HEK293 (cell line): ENCODE results near the gene CEP89.

Source experiments
- CTCF ChIA-PET: fragments of 350-600 bp; formaldehyde crosslinking; extraction: SDS; loops from one replicate; lab custom pipeline; 2021; ENCODE audit warnings: antibody characterized with exemption; lab: Yijun Ruan, JAX
- POLR2A ChIA-PET: fragments of 300-600 bp; formaldehyde crosslinking; extraction: SDS; loops from one replicate; lab custom pipeline; 2020; ENCODE audit warnings: antibody characterized with exemption, inconsistent platforms; lab: Yijun Ruan, JAX
- H3K27ac ChIP-seq: fragments of 200-500 bp; sonication (Bioruptor generic); 2 replicates; pipeline ENCODE4 v1.5.1; 2014; ENCODE audit warnings: low read depth, low read length, control low read depth, inconsistent platforms; ENCODE audit errors: extremely low read depth
- H3K36me3 ChIP-seq, 2 experiments: fragments of 200-500 bp in 1 of 2; sonication (Bioruptor generic) in 1 of 2; 1 replicate in 1 of 2; 2 replicates in 1 of 2; pipeline ENCODE4 v1.5.1; 2014 to 2017; ENCODE audit warnings: inconsistent platforms in 2 of 2, low read length in 2 of 2; ENCODE audit not compliant: control insufficient read depth in 2 of 2, insufficient read depth in 1 of 2
- H3K4me1 ChIP-seq: fragments of 200-500 bp; sonication (Bioruptor generic); 2 replicates; pipeline ENCODE4 v1.5.1; 2014; ENCODE audit warnings: mild to moderate bottlenecking, low read length, inconsistent platforms; ENCODE audit not compliant: control insufficient read depth, insufficient read depth
- H3K4me3 ChIP-seq: 2 replicates; pipeline ENCODE4 v1.5.1; 2011; ENCODE audit warnings: low read depth, mild to moderate bottlenecking, control low read depth, low read length, moderate library complexity
- H3K9me3 ChIP-seq: fragments of 200-500 bp; sonication (Bioruptor generic); 2 replicates; pipeline ENCODE4 v1.5.1; 2014; ENCODE audit warnings: low read depth, low read length, inconsistent platforms; ENCODE audit not compliant: control insufficient read depth, insufficient read depth
- KLF17 ChIP-seq: fragments of 450-650 bp; formaldehyde crosslinking; IDR thresholded peaks from 2 replicates; pipeline ENCODE4 v1.5.1; 2016; ENCODE audit warnings: missing biosample characterization, missing genetic modification characterization
- OVOL3 ChIP-seq: fragments of 450-650 bp; formaldehyde crosslinking; IDR thresholded peaks from 2 replicates; pipeline ENCODE4 v1.5.1; 2016; ENCODE audit warnings: missing biosample characterization, missing genetic modification characterization
- PBX3 ChIP-seq: sonication (generic); formaldehyde crosslinking; IDR thresholded peaks from 2 replicates; pipeline ENCODE4 v1.8.1; 2022; ENCODE audit warnings: mild to moderate bottlenecking, moderate library complexity, missing genetic modification reagents
- SALL2 ChIP-seq: fragments of 450-650 bp; formaldehyde crosslinking; IDR thresholded peaks from 2 replicates; pipeline ENCODE4 v1.5.0; 2017; ENCODE audit warnings: missing biosample characterization, mild to moderate bottlenecking, missing genetic modification characterization, borderline replicate concordance
- SCRT1 ChIP-seq: fragments of 450-650 bp; formaldehyde crosslinking; IDR thresholded peaks from 2 replicates; pipeline ENCODE4 v1.5.1; 2016; ENCODE audit warnings: missing biosample characterization, missing genetic modification characterization, borderline replicate concordance
- TRIM28 ChIP-seq: IDR thresholded peaks from 2 replicates; pipeline ENCODE4 v1.6.1; 2011; ENCODE audit warnings: low read length, control low read depth, borderline replicate concordance
- ZBTB10 ChIP-seq: fragments of 450-650 bp; formaldehyde crosslinking; IDR thresholded peaks from 2 replicates; pipeline ENCODE4 v1.5.1; 2016; ENCODE audit warnings: missing biosample characterization, missing genetic modification characterization
- ZBTB17 ChIP-seq: fragments of 450-650 bp; formaldehyde crosslinking; IDR thresholded peaks from 2 replicates; pipeline ENCODE4 v1.5.1; 2016; ENCODE audit warnings: missing biosample characterization, missing genetic modification characterization
- ZBTB8A ChIP-seq: fragments of 450-650 bp; formaldehyde crosslinking; IDR thresholded peaks from 2 replicates; pipeline ENCODE4 v1.5.1; 2016; ENCODE audit warnings: missing biosample characterization, missing genetic modification characterization
- ZFP69B ChIP-seq: fragments of 450-650 bp; formaldehyde crosslinking; IDR thresholded peaks from 2 replicates; pipeline ENCODE4 v1.5.1; 2016; ENCODE audit warnings: missing biosample characterization, missing genetic modification characterization
- ZNF239 ChIP-seq: fragments of 450-650 bp; formaldehyde crosslinking; IDR thresholded peaks from 2 replicates; pipeline ENCODE4 v1.5.1; 2016; ENCODE audit warnings: missing biosample characterization, missing genetic modification characterization
- ZNF274 ChIP-seq, 2 experiments: fragments of 200-500 bp in 1 of 2; fragments of 450-650 bp in 1 of 2; sonication (Bioruptor generic) in 1 of 2; formaldehyde crosslinking in 1 of 2; IDR thresholded peaks; 2 replicates each; pipeline versions ENCODE4 v1.5.1 to v1.6.1; 2014 to 2016; ENCODE audit warnings: borderline replicate concordance in 1 of 2, inconsistent platforms in 1 of 2, low read length in 1 of 2, missing biosample characterization in 1 of 2, missing genetic modification characterization in 1 of 2
- ZNF362 ChIP-seq: fragments of 450-650 bp; formaldehyde crosslinking; IDR thresholded peaks from 2 replicates; pipeline ENCODE4 v1.5.1; 2016; ENCODE audit warnings: missing biosample characterization, missing genetic modification characterization
- ZNF449 ChIP-seq: fragments of 450-650 bp; formaldehyde crosslinking; IDR thresholded peaks from 2 replicates; pipeline ENCODE4 v1.5.1; 2017; ENCODE audit warnings: missing biosample characterization, mild to moderate bottlenecking, missing genetic modification characterization, moderate library complexity
- ZNF561 ChIP-seq: fragments of 450-650 bp; IDR thresholded peaks from 2 replicates; pipeline ENCODE4 v1.5.1; 2018; ENCODE audit warnings: missing biosample characterization, missing genetic modification characterization, borderline replicate concordance
- ZNF600 ChIP-seq: fragments of 450-650 bp; formaldehyde crosslinking; IDR thresholded peaks from 2 replicates; pipeline ENCODE4 v1.5.1; 2016; ENCODE audit warnings: missing biosample characterization, missing genetic modification characterization
- ZNF76 ChIP-seq: fragments of 450-650 bp; formaldehyde crosslinking; IDR thresholded peaks from 2 replicates; pipeline ENCODE4; 2016; ENCODE audit warnings: low read depth, missing biosample characterization, missing genetic modification characterization, borderline replicate concordance
- ZNF785 ChIP-seq: fragments of 450-650 bp; formaldehyde crosslinking; IDR thresholded peaks from 2 replicates; pipeline ENCODE4 v1.5.1; 2016; ENCODE audit warnings: missing biosample characterization, missing genetic modification characterization
- ZNF830 ChIP-seq: fragments of 450-650 bp; IDR thresholded peaks from 2 replicates; pipeline ENCODE4 v1.5.0; 2018; ENCODE audit warnings: missing biosample characterization, missing genetic modification characterization, low read depth, mild to moderate bottlenecking, moderate library complexity

Gene CEP89

GRCh38 chr19:32902448-32902847 lies 69.3 kb downstream of the CEP89 start:
- POLR2A ChIA-PET, result no interaction called here
- TF ChIP-seq ZNF76 (tag by site-specific recombination), result no peak
- TF ChIP-seq ZBTB17 (tag by site-specific recombination), result no peak
- TF ChIP-seq ZNF785, result no peak
- TF ChIP-seq ZNF239 (tag by site-specific recombination), result no peak
- TF ChIP-seq ZNF274 (IDR thresholded peaks at IDR 0.05; ENCODE audit: low read length), result no peak
- no peak for TF ChIP-seq ZNF274 (tag by site-specific recombination; IDR thresholded peaks at IDR 0.05; ENCODE audit: borderline replicate concordance)
- TF ChIP-seq TRIM28, result no peak
- no peak for TF ChIP-seq ZFP69B
- TF ChIP-seq SCRT1 (tag by site-specific recombination), result no peak
- TF ChIP-seq ZNF600 (tag by site-specific recombination), result no peak
- TF ChIP-seq ZNF362 (tag by site-specific recombination), result no peak
- TF ChIP-seq PBX3 (CRISPR knock-in tag), result no peak
- TF ChIP-seq KLF17 (tag by site-specific recombination), result no peak
- no peak for TF ChIP-seq ZNF561 (tag by site-specific recombination)
- TF ChIP-seq OVOL3 (tag by site-specific recombination), result no peak
- TF ChIP-seq ZBTB10, result no peak
- no peak for TF ChIP-seq ZNF449 (tag by site-specific recombination)
- TF ChIP-seq ZBTB8A (tag by site-specific recombination), result no peak
- TF ChIP-seq SALL2, result no peak
- TF ChIP-seq ZNF830, result no peak
- H3K27ac ChIP-seq, result no peak overlapping the region
- CTCF ChIA-PET, result no interaction called here
- H3K9me3 ChIP-seq, result peaks cover 6% of the 10 kb centered on the region
- H3K4me3 ChIP-seq, result no peak overlapping the region
- H3K4me1 ChIP-seq, result no peaks in the 10 kb centered on the region
- H3K36me3 ChIP-seq, result peaks cover 22 to 73% of the 10 kb centered on the region in 2 experiments
